ENCODE measurements around the gene LRRK1. TPM values are rescaled to one million over a fixed set of nuclear protein-coding genes. Genes with fewer than 3 reads are reported as not detected.
A peak's percentile ranks its signal among the peaks of the same experiment; 100 is the strongest.

Gene LRRK1
- total and polyA plus RNA-seq, 8 donors: 4.3 to 19.4 (median 11.1) TPM

DNA sequence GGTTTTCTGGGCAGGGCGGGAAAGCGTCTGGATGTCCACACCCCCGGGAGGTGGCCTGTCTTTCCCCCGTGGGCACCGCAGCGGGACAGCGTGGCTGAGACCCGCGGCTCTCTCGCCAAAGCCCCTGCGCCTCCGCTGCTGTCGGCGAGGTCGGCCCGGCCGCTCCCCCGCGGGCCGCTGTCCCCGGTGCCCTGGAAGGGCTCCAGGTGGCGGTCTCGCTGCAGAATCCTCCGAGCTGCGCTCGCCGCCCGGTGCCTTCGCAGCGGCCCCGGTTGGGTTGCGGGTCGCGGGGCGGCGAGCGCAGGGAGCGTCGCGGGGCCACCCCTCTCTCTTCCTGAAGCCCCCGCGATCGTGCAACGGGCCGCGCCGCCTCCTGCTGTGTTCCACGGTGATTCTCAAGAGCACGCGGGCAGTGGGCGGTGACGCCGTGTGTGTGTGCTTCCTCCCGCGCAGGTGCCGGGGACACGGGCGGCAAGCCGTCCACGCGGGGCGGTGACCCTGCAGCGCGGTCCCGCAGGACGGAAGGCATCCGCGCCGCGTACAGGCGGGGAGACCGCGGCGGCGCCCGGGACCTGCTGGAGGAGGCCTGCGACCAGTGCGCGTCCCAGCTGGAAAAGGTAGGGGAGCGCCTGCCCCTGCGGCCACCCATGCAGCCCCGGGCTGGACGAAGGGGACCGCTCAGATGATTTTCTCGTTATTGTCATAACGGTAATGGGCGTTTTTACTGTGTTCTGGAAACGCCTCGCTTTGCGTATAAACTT lies 54.4 kb downstream of the LRRK1 start:
- WGBS, 2 donors: 20 to 22% methylated on average over 61 to 90 of the region's 90 CpGs
- intact Hi-C loops (cut with DNase I): no loop called here
- no peaks in the 10 kb centered on the region for H3K9me3 ChIP-seq
- no peak for TF ChIP-seq CTCF (IDR thresholded peaks at IDR 0.05)
- no peaks in the 10 kb centered on the region for H3K27me3 ChIP-seq
- H3K4me3 ChIP-seq: peak overlapping the region; percentile 10 to 23 (median 17)
- no peaks in the 10 kb centered on the region for H3K36me3 ChIP-seq
- H3K4me1 ChIP-seq: no peaks in the 10 kb centered on the region
- H3K27ac ChIP-seq: no peak overlapping the region
- ATAC-seq (peak in 2 of 4 donors; percentile 32 to 64), FAIRE-seq (no peak), DNase-seq (peak in 1 of 6 donors; percentile 56)

DNA sequence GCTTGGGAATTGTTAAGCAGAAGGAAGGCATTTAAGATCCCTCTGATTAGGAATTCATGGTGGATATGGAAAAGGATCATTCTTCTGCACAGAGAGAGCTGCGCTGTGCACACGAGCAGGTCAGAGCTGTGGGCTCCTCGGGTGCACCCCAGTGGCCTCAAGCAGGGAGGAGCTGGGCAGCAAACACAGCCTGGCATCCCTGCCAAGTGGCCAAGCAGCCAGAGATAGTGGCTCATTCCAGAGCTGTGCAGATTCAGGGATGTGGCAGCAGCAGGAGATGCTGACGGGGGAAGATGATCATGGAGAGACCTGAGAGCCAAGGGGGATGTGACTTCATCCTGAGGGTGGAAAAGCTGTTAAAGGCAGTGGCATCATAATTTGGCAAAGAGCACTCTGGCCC lies 55.9 kb downstream of the LRRK1 start:
- no peak for FAIRE-seq
- H3K36me3 ChIP-seq: no peaks in the 10 kb centered on the region
- no peak for TF ChIP-seq CTCF (IDR thresholded peaks at IDR 0.05)
- H3K27me3 ChIP-seq: no peaks in the 10 kb centered on the region
- 94% methylated on average over 4 of the region's 4 CpGs for WGBS, 2 donors
- no peak overlapping the region for H3K27ac ChIP-seq
- no peaks in the 10 kb centered on the region for H3K9me3 ChIP-seq
- no peak overlapping the region for H3K4me3 ChIP-seq
- H3K4me1 ChIP-seq: no peaks in the 10 kb centered on the region
- no peak for ATAC-seq
- DNase-seq: no peak
- intact Hi-C loops (cut with DNase I): no loop called here

DNA sequence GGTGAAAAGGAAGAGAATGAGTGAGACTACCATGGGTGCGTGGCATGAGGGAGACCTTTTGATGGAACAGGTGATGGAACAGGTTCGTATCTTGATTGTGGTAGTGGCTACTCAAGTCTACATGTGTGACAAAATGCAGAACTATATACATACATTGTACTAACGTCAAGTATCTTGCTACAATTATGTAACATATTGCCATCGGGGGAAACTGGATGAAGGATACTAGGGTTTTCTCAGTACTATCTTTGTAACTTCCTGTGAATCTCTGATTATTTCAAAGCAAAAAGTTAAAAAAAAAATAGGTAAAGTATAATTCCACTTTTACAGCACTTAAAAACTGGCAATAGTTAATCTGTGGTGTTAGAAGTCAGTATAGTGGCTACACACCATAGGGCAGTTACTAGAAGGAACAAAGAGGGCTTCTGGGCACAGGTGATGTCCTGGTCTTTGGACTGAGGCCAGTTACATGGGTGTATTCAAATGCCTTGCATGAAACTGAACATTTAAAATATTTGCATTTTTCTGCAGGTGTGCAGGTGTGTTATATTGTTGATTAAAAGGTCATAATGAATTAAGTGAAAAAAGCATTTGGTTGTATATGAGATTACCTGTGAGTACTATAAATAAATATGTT lies 61.4 kb downstream of the LRRK1 start:
- Histone ChIP-seq H3K27ac (no peak overlapping the region), H3K4me1 (peaks cover 0 to under 1% (median 0%) of the 10 kb centered on the region in 3 donors), H3K4me3 (no peak overlapping the region), H3K9me3 (no peaks in the 10 kb centered on the region), H3K27me3 (no peaks in the 10 kb centered on the region), H3K36me3 (no peaks in the 10 kb centered on the region)
- ATAC-seq: no peak
- intact Hi-C loops (cut with DNase I): no loop called here
- no peak for FAIRE-seq
- DNase-seq: no peak
- WGBS, 2 donors: 91 to 97% methylated on average over 4 of the region's 4 CpGs
- TF ChIP-seq CTCF (IDR thresholded peaks at IDR 0.05): no peak

- no peak overlapping the region for H3K27ac ChIP-seq
- peaks cover 2 to 6% (median 4%) of the 10 kb centered on the region in 3 donors for H3K4me1 ChIP-seq
- no peaks in the 10 kb centered on the region for H3K36me3 ChIP-seq
- no peak for DNase-seq
- H3K27me3 ChIP-seq: no peaks in the 10 kb centered on the region
- FAIRE-seq: no peak
- TF ChIP-seq CTCF (IDR thresholded peaks at IDR 0.05): no peak
- H3K4me3 ChIP-seq: no peak overlapping the region
- intact Hi-C loops (cut with DNase I): no loop called here
- no peaks in the 10 kb centered on the region for H3K9me3 ChIP-seq
- WGBS, 2 donors: 84 to 91% methylated on average over 4 of the region's 4 CpGs
- no peak for ATAC-seq
Observed at GRCh38 chr15:100981086-100981485, 61.9 kb downstream of the LRRK1 start.

- no peaks in the 10 kb centered on the region for H3K36me3 ChIP-seq
- no peak overlapping the region for H3K4me3 ChIP-seq
- ATAC-seq (no peak), DNase-seq (no peak), FAIRE-seq (no peak)
- no peak for TF ChIP-seq CTCF (IDR thresholded peaks at IDR 0.05)
- H3K4me1 ChIP-seq: peaks cover 9 to 13% (median 9%) of the 10 kb centered on the region in 3 donors
- intact Hi-C loops (cut with DNase I): no loop called here
- H3K27me3 ChIP-seq: no peaks in the 10 kb centered on the region
- no peaks in the 10 kb centered on the region for H3K9me3 ChIP-seq
- H3K27ac ChIP-seq: no peak overlapping the region
- WGBS, 2 donors: 91 to 94% methylated on average over 7 of the region's 7 CpGs
Observed at GRCh38 chr15:100983221-100983620, 64.1 kb downstream of the LRRK1 start.
